Skeletal muscle tissue (tissue), 4 donors: ENCODE measurements around the gene SCAF11. TPM values are rescaled to one million over a fixed set of nuclear protein-coding genes. Genes with fewer than 3 reads are reported as not detected.
"Not testable (repeated sequence)": the region's sequence is repeated elsewhere in the genome, so short reads cannot be mapped to it uniquely, and the experiment has no call there.

Experiments
- H3K27ac ChIP-seq: one replicate; pipeline ENCODE4 v1.7.0; 2013; ENCODE audit warnings: mild to moderate bottlenecking, low read depth, low read length, inconsistent platforms
- H3K27me3 ChIP-seq, 3 donors: one replicate each; pipeline ENCODE4 v1.7.0; 2013; ENCODE audit warnings: low read length in 3 of 3; ENCODE audit not compliant: control insufficient read depth in 3 of 3, insufficient read depth in 3 of 3
- H3K36me3 ChIP-seq, 3 donors: one replicate each; pipeline ENCODE4 v1.7.0; 2013; ENCODE audit warnings: low read length in 3 of 3; ENCODE audit not compliant: control insufficient read depth in 3 of 3, insufficient read depth in 3 of 3
- H3K4me1 ChIP-seq, 3 donors: one replicate each; pipeline ENCODE4 v1.7.0; 2013; ENCODE audit warnings: low read length in 3 of 3, mild to moderate bottlenecking in 3 of 3; ENCODE audit not compliant: control insufficient read depth in 3 of 3, insufficient read depth in 3 of 3
- H3K4me3 ChIP-seq, 3 donors: one replicate each; pipeline ENCODE4 v1.7.0; 2013; ENCODE audit warnings: low read length in 3 of 3
- H3K9ac ChIP-seq, 3 donors: one replicate each; pipeline ENCODE4 v1.7.0; 2013; ENCODE audit warnings: low read length in 3 of 3, mild to moderate bottlenecking in 3 of 3, moderate library complexity in 2 of 3, low read depth in 1 of 3
- H3K9me3 ChIP-seq, 3 donors: one replicate each; pipeline ENCODE4 v1.7.0; 2013; ENCODE audit warnings: low read length in 3 of 3; ENCODE audit not compliant: control insufficient read depth in 3 of 3
- total RNA-seq: library from RNA; depleted of rRNA; stranded (reverse); fragments of >200 nt; gene quantifications from one replicate; pipeline ENCODE4 v1.2.3, GENCODE V29; 2014
- donor health status: Osteomylitis.

The SCAF11 gene, protein sequence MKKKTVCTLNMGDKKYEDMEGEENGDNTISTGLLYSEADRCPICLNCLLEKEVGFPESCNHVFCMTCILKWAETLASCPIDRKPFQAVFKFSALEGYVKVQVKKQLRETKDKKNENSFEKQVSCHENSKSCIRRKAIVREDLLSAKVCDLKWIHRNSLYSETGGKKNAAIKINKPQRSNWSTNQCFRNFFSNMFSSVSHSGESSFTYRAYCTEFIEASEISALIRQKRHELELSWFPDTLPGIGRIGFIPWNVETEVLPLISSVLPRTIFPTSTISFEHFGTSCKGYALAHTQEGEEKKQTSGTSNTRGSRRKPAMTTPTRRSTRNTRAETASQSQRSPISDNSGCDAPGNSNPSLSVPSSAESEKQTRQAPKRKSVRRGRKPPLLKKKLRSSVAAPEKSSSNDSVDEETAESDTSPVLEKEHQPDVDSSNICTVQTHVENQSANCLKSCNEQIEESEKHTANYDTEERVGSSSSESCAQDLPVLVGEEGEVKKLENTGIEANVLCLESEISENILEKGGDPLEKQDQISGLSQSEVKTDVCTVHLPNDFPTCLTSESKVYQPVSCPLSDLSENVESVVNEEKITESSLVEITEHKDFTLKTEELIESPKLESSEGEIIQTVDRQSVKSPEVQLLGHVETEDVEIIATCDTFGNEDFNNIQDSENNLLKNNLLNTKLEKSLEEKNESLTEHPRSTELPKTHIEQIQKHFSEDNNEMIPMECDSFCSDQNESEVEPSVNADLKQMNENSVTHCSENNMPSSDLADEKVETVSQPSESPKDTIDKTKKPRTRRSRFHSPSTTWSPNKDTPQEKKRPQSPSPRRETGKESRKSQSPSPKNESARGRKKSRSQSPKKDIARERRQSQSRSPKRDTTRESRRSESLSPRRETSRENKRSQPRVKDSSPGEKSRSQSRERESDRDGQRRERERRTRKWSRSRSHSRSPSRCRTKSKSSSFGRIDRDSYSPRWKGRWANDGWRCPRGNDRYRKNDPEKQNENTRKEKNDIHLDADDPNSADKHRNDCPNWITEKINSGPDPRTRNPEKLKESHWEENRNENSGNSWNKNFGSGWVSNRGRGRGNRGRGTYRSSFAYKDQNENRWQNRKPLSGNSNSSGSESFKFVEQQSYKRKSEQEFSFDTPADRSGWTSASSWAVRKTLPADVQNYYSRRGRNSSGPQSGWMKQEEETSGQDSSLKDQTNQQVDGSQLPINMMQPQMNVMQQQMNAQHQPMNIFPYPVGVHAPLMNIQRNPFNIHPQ (N-terminal part only)
- 78.3 TPM for total RNA-seq

DNA sequence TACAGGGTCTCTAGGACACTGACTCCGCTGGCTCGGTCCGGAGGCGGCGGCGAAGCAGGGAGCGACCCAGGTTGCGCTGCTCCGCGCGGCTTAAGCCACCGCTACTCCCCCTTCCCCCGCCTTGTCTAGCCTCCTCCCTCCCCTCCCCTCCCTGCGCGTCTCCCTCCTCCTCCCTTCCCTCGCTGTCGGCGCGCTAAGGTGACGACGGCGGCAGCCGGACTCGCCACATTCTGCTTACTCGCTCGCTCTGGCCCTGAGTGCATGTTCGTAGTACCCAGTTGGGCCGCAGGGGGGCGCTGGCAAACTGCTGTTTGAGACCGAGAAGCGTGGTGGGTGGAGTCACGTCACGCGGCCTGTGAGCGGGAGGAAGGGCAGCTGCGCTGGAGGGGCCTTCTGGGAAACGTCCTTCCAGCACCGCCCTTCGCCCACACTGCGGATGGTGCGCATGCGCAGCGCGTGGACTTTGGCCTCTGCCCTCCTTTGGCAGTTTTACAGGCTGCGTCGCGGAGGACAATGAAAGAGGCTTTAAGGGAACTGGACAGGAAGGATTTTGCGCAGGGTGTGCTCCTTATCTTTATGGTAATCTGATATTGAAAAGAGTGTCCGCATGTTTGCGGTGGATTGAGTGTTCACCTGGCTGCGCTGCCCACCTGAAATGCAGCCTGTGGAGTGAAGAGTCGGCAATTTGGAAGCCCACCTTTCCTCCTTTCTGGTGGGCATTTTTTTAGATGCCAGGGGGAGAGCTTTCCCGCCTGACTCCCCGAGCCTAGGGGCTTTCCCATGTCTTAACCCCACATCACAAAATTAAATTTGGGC, at the start of gene SCAF11:
Gene SCAF11, minus strand, starts transcription at position 107 of the 816 bp plus-strand sequence. CDS start 26,407 bp downstream, outside the sequence.
- H3K27ac ChIP-seq, result peak within 1 kb of the TSS; percentile 100
- peak within 1 kb of the TSS; percentile 95 to 98 (median 96) for H3K4me3 ChIP-seq
- H3K9ac ChIP-seq, result peak within 1 kb of the TSS; percentile 99 to 100 (median 100)
- peaks cover 0 to 2% (median 0%) of the 10 kb centered on the region in 3 donors for H3K36me3 ChIP-seq
- H3K9me3 ChIP-seq, result no peaks in the 10 kb centered on the region
- H3K27me3 ChIP-seq, result no peaks in the 10 kb centered on the region
- peaks cover 22 to 39% (median 29%) of the 10 kb centered on the region in 3 donors for H3K4me1 ChIP-seq

DNA sequence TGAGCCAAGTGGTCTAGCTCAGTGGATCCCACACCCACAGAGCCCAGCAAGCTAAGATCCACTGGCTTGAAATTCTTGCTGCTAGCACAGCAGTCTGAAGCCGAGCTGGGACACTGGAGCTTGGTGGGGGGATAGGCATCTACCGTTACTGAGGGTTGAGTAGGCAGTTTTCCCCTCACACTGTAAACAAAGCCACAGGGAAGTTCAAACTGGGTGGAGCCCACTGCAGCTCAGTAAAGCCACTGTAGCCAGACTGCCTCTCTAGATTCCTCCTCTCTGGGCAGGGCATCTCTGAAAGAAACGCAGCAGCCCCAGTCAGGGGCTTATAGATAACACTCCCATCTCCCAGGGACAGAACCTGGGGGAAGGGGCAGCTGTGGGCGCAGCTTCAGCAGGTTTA, 46.7 kb upstream of the SCAF11 start:
- not testable (repeated sequence) for H3K9me3 ChIP-seq, H3K27ac ChIP-seq, H3K9ac ChIP-seq, H3K27me3 ChIP-seq, H3K4me3 ChIP-seq, H3K4me1 ChIP-seq, H3K36me3 ChIP-seq

DNA sequence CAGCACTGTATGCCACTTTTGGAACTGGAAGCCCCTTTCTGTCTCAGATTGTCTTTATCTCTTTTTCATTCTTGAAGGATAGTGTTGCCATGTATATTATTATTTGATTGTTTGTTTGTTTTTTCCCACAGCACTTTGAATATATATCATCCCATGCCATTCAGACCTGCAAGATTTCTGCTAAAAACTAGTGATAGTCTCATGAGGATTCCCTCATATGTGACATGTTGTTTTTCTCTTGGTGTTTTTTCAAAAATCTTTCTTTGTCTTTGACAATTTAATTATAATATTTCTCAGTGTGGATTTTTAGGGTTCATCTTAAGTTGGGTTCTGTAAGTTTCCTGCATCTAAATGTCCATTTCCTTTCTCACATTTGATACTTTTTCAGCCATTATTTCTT, 36.8 kb upstream of the SCAF11 start:
- no peaks in the 10 kb centered on the region for H3K27me3 ChIP-seq
- H3K27ac ChIP-seq, result no peak overlapping the region
- H3K9ac ChIP-seq, result no peak overlapping the region
- H3K36me3 ChIP-seq, result no peaks in the 10 kb centered on the region
- no peak overlapping the region for H3K4me3 ChIP-seq
- H3K9me3 ChIP-seq, result peaks cover 3 to 15% (median 13%) of the 10 kb centered on the region in 3 donors
- H3K4me1 ChIP-seq, result no peaks in the 10 kb centered on the region

DNA sequence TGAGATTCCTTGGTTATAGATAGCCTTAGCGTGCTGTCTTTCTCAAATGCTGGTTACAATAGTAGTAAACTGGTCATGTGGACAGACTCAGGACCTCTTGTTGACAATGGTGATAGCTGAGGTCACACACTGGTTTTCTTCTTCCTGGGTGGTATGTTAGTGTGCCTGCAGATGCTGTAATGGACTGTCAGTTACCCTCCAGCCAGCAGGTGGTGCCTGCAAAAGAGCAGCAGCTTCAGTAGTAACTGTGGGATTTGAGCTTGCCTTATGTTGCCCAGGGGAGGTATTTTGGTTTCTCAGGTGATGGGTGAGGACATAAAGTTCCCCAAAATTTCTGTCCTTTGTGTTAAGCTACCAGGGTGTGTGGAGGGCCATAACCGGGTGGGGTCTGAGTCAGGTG, 33.7 kb upstream of the SCAF11 start:
- no peak overlapping the region for H3K4me3 ChIP-seq
- peaks cover 3 to 15% (median 13%) of the 10 kb centered on the region in 3 donors for H3K9me3 ChIP-seq
- H3K27me3 ChIP-seq, result no peaks in the 10 kb centered on the region
- no peak overlapping the region for H3K9ac ChIP-seq
- H3K27ac ChIP-seq, result no peak overlapping the region
- H3K4me1 ChIP-seq, result no peaks in the 10 kb centered on the region
- H3K36me3 ChIP-seq, result no peaks in the 10 kb centered on the region

DNA sequence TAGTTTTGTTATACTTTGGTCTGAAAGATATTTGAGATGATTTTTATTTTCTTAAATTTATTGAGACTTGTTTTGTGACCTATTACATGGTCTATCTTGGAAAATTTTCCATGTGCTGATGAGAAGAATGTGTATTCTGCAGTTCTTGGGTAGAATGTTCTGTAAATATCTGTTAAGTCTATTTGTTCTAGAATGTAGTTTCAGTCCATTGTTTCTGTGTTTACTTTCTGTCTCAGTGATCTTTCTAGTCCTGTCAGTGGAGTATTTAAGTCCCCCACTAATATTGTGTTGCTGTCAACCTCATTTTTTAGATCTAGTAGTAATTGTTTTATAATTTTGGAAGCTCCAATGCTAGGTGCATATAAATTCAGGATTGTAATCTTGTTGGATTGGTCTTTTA, 30.4 kb upstream of the SCAF11 start:
- Histone ChIP-seq H3K4me3 (no peak overlapping the region), H3K9me3 (peaks cover 0 to 13% (median 7%) of the 10 kb centered on the region in 3 donors), H3K27ac (no peak overlapping the region), H3K4me1 (no peaks in the 10 kb centered on the region), H3K27me3 (no peaks in the 10 kb centered on the region), H3K36me3 (no peaks in the 10 kb centered on the region), H3K9ac (no peak overlapping the region)

DNA sequence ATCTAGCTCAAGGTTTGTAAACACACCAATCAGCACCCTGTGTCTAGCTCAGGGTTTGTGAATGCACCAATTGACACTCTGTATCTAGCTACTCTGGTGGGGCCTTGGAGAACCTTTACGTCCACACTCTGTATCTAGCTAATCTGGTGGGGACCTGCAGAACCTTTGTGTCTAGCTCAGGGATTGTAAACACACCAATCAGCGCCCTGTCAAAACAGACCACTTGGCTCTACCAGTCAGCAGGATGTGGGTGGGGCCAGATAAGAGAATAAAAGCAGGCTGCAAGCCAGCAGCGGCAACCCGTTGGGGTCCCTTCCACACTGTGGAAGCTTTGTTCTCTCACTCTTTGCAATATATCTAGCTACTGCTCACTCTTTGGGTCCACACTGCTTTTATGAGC, 28.3 kb upstream of the SCAF11 start:
- not testable (repeated sequence) for H3K36me3 ChIP-seq, H3K9me3 ChIP-seq, H3K27me3 ChIP-seq, H3K4me1 ChIP-seq, H3K27ac ChIP-seq, H3K9ac ChIP-seq, H3K4me3 ChIP-seq

DNA sequence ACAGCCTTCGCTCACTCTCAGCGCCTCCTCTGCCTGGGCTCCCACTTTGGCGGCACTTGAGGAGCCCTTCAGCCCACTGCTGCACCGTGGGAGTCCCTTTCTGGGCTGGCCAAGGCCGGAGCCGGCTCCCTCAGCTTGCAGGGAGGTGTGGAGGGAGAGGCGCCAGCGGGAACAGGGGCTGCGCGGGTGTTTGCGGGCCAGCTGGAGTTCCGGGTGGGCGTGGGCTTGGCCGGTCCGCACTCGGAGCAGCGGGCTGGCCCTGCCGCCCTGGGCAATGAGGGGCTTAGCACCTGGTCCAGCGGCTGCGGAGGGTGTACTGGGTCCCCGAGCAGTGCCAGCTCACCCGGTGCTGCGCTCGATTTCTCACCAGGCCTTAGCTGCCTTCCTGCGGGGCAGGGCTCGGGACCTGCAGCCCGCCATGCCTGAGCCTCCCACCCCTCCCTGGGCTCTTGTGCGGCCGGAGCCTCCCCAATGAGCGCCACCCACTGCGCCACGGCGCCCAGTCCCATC, 27.5 kb upstream of the SCAF11 start:
- H3K4me1 ChIP-seq, H3K9me3 ChIP-seq, H3K36me3 ChIP-seq, H3K9ac ChIP-seq, H3K27ac ChIP-seq, H3K27me3 ChIP-seq, H3K4me3 ChIP-seq: not testable (repeated sequence)

DNA sequence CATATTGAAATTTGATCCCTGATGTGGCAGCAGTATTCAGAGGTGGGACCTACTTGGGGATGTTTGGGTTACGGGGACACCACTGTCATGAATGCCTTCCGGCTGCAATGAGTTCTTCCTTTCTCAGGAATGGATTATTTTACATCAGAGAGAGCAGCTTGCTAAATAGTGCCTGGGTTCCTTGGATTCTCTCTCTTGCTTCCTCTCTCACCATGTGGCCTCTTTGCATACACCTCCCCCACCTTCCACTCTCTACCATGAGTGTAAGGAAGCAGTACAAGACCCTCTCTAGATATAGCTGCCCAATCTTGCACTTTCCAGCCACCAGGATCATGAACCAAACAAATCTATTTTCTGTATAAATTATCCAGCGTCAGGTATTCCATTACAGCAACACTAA, 15.4 kb upstream of the SCAF11 start:
- Histone ChIP-seq H3K9ac (no peak overlapping the region), H3K9me3 (no peaks in the 10 kb centered on the region), H3K27ac (no peak overlapping the region), H3K27me3 (no peaks in the 10 kb centered on the region), H3K4me3 (no peak overlapping the region), H3K4me1 (no peaks in the 10 kb centered on the region), H3K36me3 (no peaks in the 10 kb centered on the region)

DNA sequence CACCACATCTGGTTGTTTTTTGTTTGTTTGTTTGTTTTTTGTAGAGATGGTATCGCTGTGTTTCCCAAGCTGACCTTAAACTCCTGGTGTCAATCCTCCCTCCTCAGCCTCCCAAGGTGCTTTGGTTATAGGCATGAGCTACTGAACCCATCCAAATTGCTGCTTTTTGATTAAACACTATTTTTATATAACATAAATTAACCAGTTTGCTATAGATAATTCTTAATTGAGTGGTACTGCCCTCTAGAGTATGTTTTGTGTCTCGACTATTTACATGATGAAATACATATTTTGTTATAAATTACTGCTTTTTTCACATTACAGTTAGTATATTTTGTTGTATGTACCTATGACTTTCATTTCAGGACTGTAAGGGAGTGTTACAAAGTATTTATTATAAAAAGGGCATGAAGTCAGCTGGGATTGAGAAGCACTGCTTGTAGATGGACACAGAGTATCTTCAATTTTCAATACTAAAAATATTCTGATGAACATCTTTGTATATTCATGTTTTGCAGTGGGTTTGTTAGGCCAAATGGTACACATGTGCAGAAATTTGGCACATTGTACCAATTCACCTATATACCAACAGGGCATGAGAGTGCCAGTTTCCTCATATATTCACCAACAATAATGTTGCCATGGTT, 14.9 kb upstream of the SCAF11 start:
- no peak overlapping the region for H3K4me3 ChIP-seq
- no peaks in the 10 kb centered on the region for H3K9me3 ChIP-seq
- H3K27me3 ChIP-seq, result no peaks in the 10 kb centered on the region
- no peaks in the 10 kb centered on the region for H3K36me3 ChIP-seq
- no peak overlapping the region for H3K27ac ChIP-seq
- H3K4me1 ChIP-seq, result no peaks in the 10 kb centered on the region
- H3K9ac ChIP-seq, result no peak overlapping the region
